Cardiac septum (tissue), 1 donor: Measurements from ENCODE around the gene COL26A1. TPM values are rescaled to one million over a fixed set of nuclear protein-coding genes. Genes with fewer than 3 reads are reported as not detected.
"Not testable (repeated sequence)": the region's sequence is repeated elsewhere in the genome, so short reads cannot be mapped to it uniquely, and the experiment has no call there.

ENCODE experiments used
- DNase-seq: peaks from one replicate; pipeline ENCODE4 v3.0.0-alpha.2; 2020; ENCODE audit warnings: low spot score
- intact Hi-C: fragments of 100-400 bp; cut with DNase I; formaldehyde crosslinking; loops from one replicate; pipeline ENCODE4 v1.14.0; 2022
- long read RNA-seq: library from polyadenylated mRNA; unstranded; transcript quantifications from one replicate; pipeline ENCODE4 v2.0.0, GENCODE V29; 2021
- total RNA-seq: library from RNA; stranded (reverse); fragmentation: NEBNext Ultra II Directional; extraction: Animal tissue kit (Norgen Biotek cat#: 25700); gene quantifications from one replicate; pipeline ENCODE4 v1.2.1, GENCODE V29; 2021
- donor health status: DM: no; HTN: no; CAD: no.

COL26A1 gene
- total RNA-seq: not detected
- long read RNA-seq: 0 reads

- intact Hi-C loops: no loop called here
- no peak for DNase-seq
Measured at GRCh38 chr7:101362334-101363195, at the start of gene COL26A1. Gene COL26A1 (plus strand): TSS chr7:101362875. CDS start chr7:101363033, 158 bp downstream.

GRCh38 chr7:101315336-101315735 is 47.3 kb upstream of the COL26A1 start:
- intact Hi-C loops: no loop called here
- no peak for DNase-seq

GRCh38 chr7:101319401-101319800 is 43.3 kb upstream of the COL26A1 start:
- intact Hi-C loops: no loop called here
- DNase-seq: no peak

GRCh38 chr7:101321491-101322401 is 40.9 kb upstream of the COL26A1 start, which contains the start of gene IFT22:
Gene IFT22 (minus strand): TSS chr7:101321812. CDS start chr7:101321709, 103 bp downstream.
- intact Hi-C loops: no loop called here
- DNase-seq: peak; percentile 94

- intact Hi-C loops: no loop called here
- no peak for DNase-seq
Measured at GRCh38 chr7:101328159-101328558, 34.5 kb upstream of the COL26A1 start.

GRCh38 chr7:101330011-101330484 is 32.6 kb upstream of the COL26A1 start:
- intact Hi-C loops: no loop called here
- no peak for DNase-seq

- intact Hi-C loops: no loop called here
- DNase-seq: no peak
Measured at GRCh38 chr7:101332026-101332425, 30.6 kb upstream of the COL26A1 start.

GRCh38 chr7:101333912-101334311 is 28.8 kb upstream of the COL26A1 start:
- intact Hi-C loops: no loop called here
- no peak for DNase-seq

- DNase-seq: no peak
- intact Hi-C loops: no loop called here
Measured at GRCh38 chr7:101340379-101340778, 22.3 kb upstream of the COL26A1 start.

- no peak for DNase-seq
- intact Hi-C loops: no loop called here
Measured at GRCh38 chr7:101342892-101343291, 19.8 kb upstream of the COL26A1 start.

- no peak for DNase-seq
- intact Hi-C loops: no loop called here
Measured at GRCh38 chr7:101347477-101347876, 15.2 kb upstream of the COL26A1 start.

- intact Hi-C loops, DNase-seq: not testable (repeated sequence)
Measured at GRCh38 chr7:101348456-101349067, 14.1 kb upstream of the COL26A1 start.

- DNase-seq, intact Hi-C loops: not testable (repeated sequence)
Measured at GRCh38 chr7:101349300-101349699, 13.4 kb upstream of the COL26A1 start.

- intact Hi-C loops: no loop called here
- no peak for DNase-seq
Measured at GRCh38 chr7:101352920-101353308, 9.8 kb upstream of the COL26A1 start.

GRCh38 chr7:101357433-101357832 is 5.2 kb upstream of the COL26A1 start:
- no peak for DNase-seq
- intact Hi-C loops: no loop called here

GRCh38 chr7:101363196-101363733 is 590 bp downstream of the COL26A1 start:
- intact Hi-C loops: no loop called here
- no peak for DNase-seq

- intact Hi-C loops: loop anchor here (2.0 kb wide), 1 partner anchor 175 kb away; no protein-coding TSS in a partner anchor
- no peak for DNase-seq
Measured at GRCh38 chr7:101363734-101364374, 1.2 kb downstream of the COL26A1 start.

- DNase-seq: no peak
- intact Hi-C loops: loop anchor here (2.0 kb wide), 1 partner anchor 173 kb away; no protein-coding TSS in a partner anchor
Measured at GRCh38 chr7:101365956-101366355, 3.3 kb downstream of the COL26A1 start.

- intact Hi-C loops: no loop called here
- no peak for DNase-seq
Measured at GRCh38 chr7:101367676-101368075, 5.0 kb downstream of the COL26A1 start.
